Kidney (tissue), 14 donors: Measurements from ENCODE around the gene SGPL1. TPM values are rescaled to one million over a fixed set of nuclear protein-coding genes. Genes with fewer than 3 reads are reported as not detected.

Experiments
- DNase-seq, 5 donors: peaks; one replicate each; pipeline ENCODE4 v3.0.0-alpha.2; 2013 to 2020
- FAIRE-seq: peaks from 2 replicates; lab custom pipeline; 2012; peaks lifted over from hg19 to GRCh38; lab: Jason Lieb, UNC
- H3K27ac ChIP-seq, 2 donors: one replicate each; pipeline ENCODE4 v1.7.0; 2013; ENCODE audit warnings: low read depth in 2 of 2, low read length in 2 of 2, inconsistent platforms in 1 of 2
- H3K27me3 ChIP-seq: one replicate; pipeline ENCODE4 v1.7.1; 2013; ENCODE audit warnings: low read length, inconsistent platforms; ENCODE audit not compliant: control insufficient read depth, insufficient read depth
- H3K36me3 ChIP-seq, 3 donors: one replicate each; pipeline versions ENCODE4 v1.7.0 to v1.7.1; 2013; ENCODE audit warnings: low read length in 3 of 3, control low read depth in 1 of 3, inconsistent platforms in 1 of 3; ENCODE audit not compliant: insufficient read depth in 3 of 3, control insufficient read depth in 2 of 3
- H3K4me1 ChIP-seq, 3 donors: one replicate each; pipeline versions ENCODE4 v1.7.0 to v1.7.1; 2013; ENCODE audit warnings: low read length in 3 of 3, inconsistent platforms in 1 of 3, low read depth in 1 of 3; ENCODE audit not compliant: control insufficient read depth in 2 of 3, insufficient read depth in 2 of 3
- H3K4me3 ChIP-seq, 3 donors: one replicate each; pipeline versions ENCODE4 v1.7.0 to v1.8.1; 2013; ENCODE audit warnings: low read length in 3 of 3, control low read depth in 1 of 3, inconsistent platforms in 1 of 3
- H3K9ac ChIP-seq, 3 donors: one replicate each; pipeline versions ENCODE4 v1.7.0 to v1.7.1; 2013; ENCODE audit warnings: low read length in 3 of 3, control low read depth in 1 of 3, inconsistent platforms in 1 of 3
- H3K9me3 ChIP-seq, 3 donors: one replicate each; pipeline versions ENCODE4 v1.7.0 to v1.7.1; 2013; ENCODE audit warnings: low read length in 3 of 3, control low read depth in 1 of 3, inconsistent platforms in 1 of 3; ENCODE audit not compliant: control insufficient read depth in 2 of 3, insufficient read depth in 1 of 3
- CTCF ChIP-seq: IDR thresholded peaks from 3 replicates; pipeline ENCODE4 v1.5.1; 2012; ENCODE audit warnings: mild to moderate bottlenecking, moderate library complexity, borderline replicate concordance; ENCODE audit not compliant: insufficient read depth; ENCODE audit errors: extremely low read depth
- intact Hi-C: fragments of 100-400 bp; cut with DNase I; formaldehyde crosslinking; loops from one replicate; pipeline ENCODE4 v1.11.1; 2022
- polyA plus RNA-seq: library from polyadenylated mRNA; stranded (reverse); fragments of 350-450 nt; fragmentation: Illumina TruSeq; extraction: RNeasy Lipid Tissue Mini Kit (QIAGEN cat#74804); gene quantifications from one replicate; pipeline ENCODE4 v1.2.3, GENCODE V29; 2014; ENCODE audit warnings: low read depth, low replicate concordance; ENCODE audit not compliant: insufficient read depth
- total RNA-seq: library from RNA; stranded (reverse); fragmentation: NEBNext Ultra II Directional; extraction: Animal tissue kit (Norgen Biotek cat#: 25700); gene quantifications from one replicate; pipeline ENCODE4 v1.2.1, GENCODE V29; 2021
- donor health status: control.
- donor health status: control.
- donor health status: control.
- donor health status: control.
- donor health status: control.
- donor health status: DM: yes; HTN: yes; CAD: no.
- donor health status: Normal renal cell carcinoma (clear cell type).

Gene SGPL1
- total and polyA plus RNA-seq, 2 donors from 2014 or later = 13.5 to 105 TPM

- H3K27me3 ChIP-seq = no peaks in the 10 kb centered on the region
- TF ChIP-seq CTCF = no peak
- H3K9me3 ChIP-seq = no peaks in the 10 kb centered on the region
- FAIRE-seq (no peak), DNase-seq (no peak)
- no peak overlapping the region for H3K27ac ChIP-seq
- H3K4me1 ChIP-seq = peaks cover 0 to 15% (median 14%) of the 10 kb centered on the region in 3 donors
- no peaks in the 10 kb centered on the region for H3K36me3 ChIP-seq
- H3K4me3 ChIP-seq = no peak overlapping the region
- intact Hi-C loops = no loop called here
- H3K9ac ChIP-seq = no peak overlapping the region
Measured at GRCh38 chr10:70773461-70773860, 42.3 kb upstream of the SGPL1 start.

GRCh38 chr10:70773965-70774809 is 41.6 kb upstream of the SGPL1 start:
- H3K4me3 ChIP-seq = no peak overlapping the region
- no peaks in the 10 kb centered on the region for H3K27me3 ChIP-seq
- no peaks in the 10 kb centered on the region for H3K36me3 ChIP-seq
- TF ChIP-seq CTCF = no peak
- no peaks in the 10 kb centered on the region for H3K9me3 ChIP-seq
- DNase-seq (peak in 1 of 5 donors; percentile 65), FAIRE-seq (no peak)
- H3K27ac ChIP-seq = no peak overlapping the region
- peaks cover 0 to 15% (median 14%) of the 10 kb centered on the region in 3 donors for H3K4me1 ChIP-seq
- no peak overlapping the region for H3K9ac ChIP-seq
- intact Hi-C loops = no loop called here

GRCh38 chr10:70774810-70775678 is 40.7 kb upstream of the SGPL1 start:
- DNase-seq (peak in 1 of 5 donors; percentile 94), FAIRE-seq (no peak)
- H3K27me3 ChIP-seq = no peaks in the 10 kb centered on the region
- H3K4me1 ChIP-seq = peaks cover 0 to 15% (median 14%) of the 10 kb centered on the region in 3 donors
- peak overlapping the region in 1 of 2 donors; percentile 49 for H3K27ac ChIP-seq
- no peaks in the 10 kb centered on the region for H3K36me3 ChIP-seq
- H3K9ac ChIP-seq = no peak overlapping the region
- no peaks in the 10 kb centered on the region for H3K9me3 ChIP-seq
- no peak for TF ChIP-seq CTCF
- H3K4me3 ChIP-seq = no peak overlapping the region
- intact Hi-C loops = no loop called here
